Lung (tissue), 12 donors: ENCODE data around the gene UBE2D1. TPM values are rescaled to one million over a fixed set of nuclear protein-coding genes. Genes with fewer than 3 reads are reported as not detected.

Experiments used
- ATAC-seq: fragments of 200-7000 bp; cut with Tn5 transposase; one replicate; pipeline ENCODE4 v1.9.1; 2020; ENCODE audit warnings: moderate number of reproducible peaks; ENCODE audit not compliant: insufficient read depth, low FRiP score
- DNase-seq, 3 donors: peaks; one replicate each; pipeline ENCODE4 v3.0.0-alpha.2; 2013 to 2017
- H3K27ac ChIP-seq, 2 donors: one replicate each; pipeline ENCODE4 v1.5.1; 2013; ENCODE audit warnings: mild to moderate bottlenecking in 2 of 2, moderate library complexity in 2 of 2, control low read depth in 1 of 2, inconsistent platforms in 1 of 2, low read depth in 1 of 2, low read length in 1 of 2
- H3K27me3 ChIP-seq, 3 donors: one replicate each; pipeline ENCODE4 v1.5.1; 2013; ENCODE audit warnings: low read length in 2 of 3; ENCODE audit not compliant: control insufficient read depth in 3 of 3, insufficient read depth in 3 of 3
- H3K36me3 ChIP-seq, 4 donors: one replicate each; pipeline ENCODE4 v1.5.1; 2013; ENCODE audit warnings: low read length in 4 of 4, mild to moderate bottlenecking in 1 of 4, moderate library complexity in 1 of 4; ENCODE audit not compliant: control insufficient read depth in 4 of 4, insufficient read depth in 4 of 4
- H3K4me1 ChIP-seq, 5 donors: one replicate each; pipeline ENCODE4 v1.5.1; 2013; ENCODE audit warnings: low read length in 5 of 5, mild to moderate bottlenecking in 2 of 5, moderate library complexity in 1 of 5; ENCODE audit not compliant: control insufficient read depth in 5 of 5, insufficient read depth in 5 of 5
- H3K4me3 ChIP-seq: one replicate; pipeline ENCODE4 v1.5.1; 2013; ENCODE audit warnings: mild to moderate bottlenecking, control low read depth, moderate library complexity
- H3K9ac ChIP-seq, 2 donors: one replicate each; pipeline ENCODE4 v1.5.1; 2013; ENCODE audit warnings: low read length in 2 of 2, control low read depth in 1 of 2; ENCODE audit not compliant: insufficient read depth in 1 of 2
- H3K9me3 ChIP-seq, 4 donors: one replicate each; pipeline ENCODE4 v1.5.1; 2013; ENCODE audit warnings: low read length in 3 of 4, mild to moderate bottlenecking in 1 of 4, moderate library complexity in 1 of 4; ENCODE audit not compliant: control insufficient read depth in 4 of 4, insufficient read depth in 3 of 4
- CTCF ChIP-seq: IDR thresholded peaks from 2 replicates; pipeline ENCODE4 v1.5.1; 2012; ENCODE audit warnings: mild to moderate bottlenecking; ENCODE audit errors: control extremely low read depth, extremely low read depth
- WGBS, 2 donors: extraction: QIAGEN DNeasy Blood & Tissue Kit; methylation state at CpG; one replicate each; pipeline ENCODE4 v1.1.7; 2013; 5-methylcytosine and 5-hydroxymethylcytosine counted together
- polyA plus RNA-seq, 2 donors: library from polyadenylated mRNA; stranded (reverse); fragments of 200-250 nt; gene quantifications; one replicate each; pipeline ENCODE4 v1.2.1, GENCODE V29; 2013
- total RNA-seq, 2 donors: library from RNA; depleted of rRNA in 1 of 2; stranded (reverse); fragments of >200 nt in 1 of 2; gene quantifications; one replicate each; pipeline ENCODE4 v1.2.1, GENCODE V29; 2014 to 2021
- donor health status: control.
- donor health status: control.
- donor health status: Bipolar disorder and iron deficiency.
- donor health status: healthy.
- donor health status: DM: yes; HTN: yes; CAD: no.

Gene UBE2D1
- total and polyA plus RNA-seq, 4 donors, result 15.6 to 30.5 (median 21.0) TPM

DNA sequence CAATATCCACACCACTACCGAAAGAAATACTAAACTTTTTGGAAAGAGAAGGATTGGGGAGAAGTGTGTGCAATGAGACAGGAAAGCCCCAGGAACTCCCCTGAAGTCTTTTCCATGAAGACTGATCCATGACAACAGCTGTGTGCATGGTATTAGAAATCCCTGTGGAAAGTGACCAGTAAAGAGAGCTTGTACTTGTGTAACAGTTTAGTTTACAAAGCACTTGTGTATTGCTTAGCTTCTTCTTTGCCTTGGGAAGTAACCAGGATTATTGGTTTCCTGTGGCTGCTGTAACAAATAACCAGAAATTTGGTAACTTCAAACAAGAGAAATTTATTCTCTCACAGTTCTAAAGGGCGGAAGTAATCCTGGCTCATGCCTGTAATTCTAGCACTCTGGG lies 69.2 kb downstream of the UBE2D1 start:
- 71 to 96% methylated on average over 2 of the region's 2 CpGs for WGBS, 2 donors
- Histone ChIP-seq H3K36me3 (no peaks in the 10 kb centered on the region), H3K9ac (no peak overlapping the region), H3K27ac (no peak overlapping the region), H3K27me3 (no peaks in the 10 kb centered on the region), H3K4me1 (no peaks in the 10 kb centered on the region), H3K9me3 (no peaks in the 10 kb centered on the region), H3K4me3 (no peak overlapping the region)
- DNase-seq, result no peak
- TF ChIP-seq CTCF, result no peak
- no peak for ATAC-seq

DNA sequence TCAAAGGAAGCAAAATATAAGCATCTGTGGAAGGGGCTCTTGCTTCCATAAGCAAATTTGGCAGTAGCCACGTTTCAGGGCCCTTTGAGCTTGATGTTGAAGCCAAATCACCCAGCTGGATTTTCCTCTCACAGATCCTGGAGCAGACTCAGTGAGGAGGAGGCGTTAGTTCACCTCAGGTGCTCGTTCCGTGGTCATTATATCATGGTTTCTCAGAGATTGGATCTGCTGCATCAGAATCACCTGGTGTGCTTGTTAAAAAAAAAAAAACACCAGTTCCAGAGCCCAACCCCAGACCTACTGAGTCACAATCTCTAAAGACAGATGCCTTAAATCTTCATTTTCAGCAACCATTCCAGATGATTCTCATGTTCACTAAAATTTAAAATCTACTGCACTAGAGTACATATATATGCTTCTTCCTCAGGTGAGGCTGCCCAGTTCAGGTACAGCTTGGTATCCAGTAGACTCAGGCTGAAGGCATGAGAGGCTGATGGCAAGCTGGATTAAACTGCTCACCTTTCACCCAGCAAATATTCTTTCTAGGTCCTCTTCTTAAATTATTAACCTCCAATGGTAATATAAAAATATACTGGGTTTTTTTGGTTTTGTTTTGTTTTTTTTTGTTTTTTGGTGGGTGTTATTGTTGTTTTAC lies 75.3 kb downstream of the UBE2D1 start:
- no peaks in the 10 kb centered on the region for H3K27me3 ChIP-seq
- no peak for ATAC-seq
- no peak overlapping the region for H3K4me3 ChIP-seq
- no peak overlapping the region for H3K9ac ChIP-seq
- DNase-seq, result no peak
- 54 to 81% methylated on average over 4 of the region's 4 CpGs for WGBS, 2 donors
- H3K27ac ChIP-seq, result no peak overlapping the region
- no peak for TF ChIP-seq CTCF
- no peaks in the 10 kb centered on the region for H3K9me3 ChIP-seq
- no peaks in the 10 kb centered on the region for H3K36me3 ChIP-seq
- peaks cover 0 to 2% (median 0%) of the 10 kb centered on the region in 5 donors for H3K4me1 ChIP-seq

DNA sequence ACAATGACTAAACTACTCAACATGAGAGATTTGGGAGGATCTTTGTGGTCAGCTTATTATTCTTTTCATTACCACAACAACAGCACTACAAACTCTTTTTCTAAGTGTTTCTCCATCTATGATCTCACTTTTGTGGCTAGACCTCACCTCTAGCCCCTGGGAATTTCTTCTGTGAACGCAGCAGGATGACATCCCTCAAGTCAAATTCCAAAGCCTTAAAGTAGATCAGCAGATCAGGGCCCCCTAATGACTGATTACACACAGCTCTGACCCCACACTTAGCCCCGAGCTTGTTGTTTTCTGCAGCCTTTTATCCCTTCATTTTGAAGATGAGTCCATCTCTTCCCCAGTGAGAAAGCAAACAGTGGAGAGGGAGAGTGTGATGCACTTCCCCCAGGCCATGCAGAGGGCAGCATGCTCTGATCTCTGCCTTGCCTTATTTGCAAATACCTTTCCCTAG lies 77.7 kb downstream of the UBE2D1 start:
- no peak overlapping the region for H3K4me3 ChIP-seq
- H3K9me3 ChIP-seq, result no peaks in the 10 kb centered on the region
- H3K27ac ChIP-seq, result no peak overlapping the region
- WGBS, 2 donors, result 49 to 53% methylated on average over 2 of the region's 2 CpGs
- TF ChIP-seq CTCF, result no peak
- no peak overlapping the region for H3K9ac ChIP-seq
- DNase-seq (no peak), ATAC-seq (no peak)
- no peaks in the 10 kb centered on the region for H3K36me3 ChIP-seq
- H3K4me1 ChIP-seq, result peaks cover 0 to 2% (median 0%) of the 10 kb centered on the region in 5 donors
- H3K27me3 ChIP-seq, result no peaks in the 10 kb centered on the region
